Lung (tissue), 12 donors: ENCODE measurements around the gene HOXB8. TPM values are rescaled to one million over a fixed set of nuclear protein-coding genes. Genes with fewer than 3 reads are reported as not detected.

Experiments used
- ATAC-seq: fragments of 200-7000 bp; cut with Tn5 transposase; one replicate; pipeline ENCODE4 v1.9.1; 2020; ENCODE audit warnings: moderate number of reproducible peaks; ENCODE audit not compliant: insufficient read depth, low FRiP score
- DNase-seq, 3 donors: peaks; one replicate each; pipeline ENCODE4 v3.0.0-alpha.2; 2013 to 2017
- H3K27ac ChIP-seq, 2 donors: one replicate each; pipeline ENCODE4 v1.5.1; 2013; ENCODE audit warnings: mild to moderate bottlenecking in 2 of 2, moderate library complexity in 2 of 2, control low read depth in 1 of 2, inconsistent platforms in 1 of 2, low read depth in 1 of 2, low read length in 1 of 2
- H3K27me3 ChIP-seq, 3 donors: one replicate each; pipeline ENCODE4 v1.5.1; 2013; ENCODE audit warnings: low read length in 2 of 3; ENCODE audit not compliant: control insufficient read depth in 3 of 3, insufficient read depth in 3 of 3
- H3K36me3 ChIP-seq, 4 donors: one replicate each; pipeline ENCODE4 v1.5.1; 2013; ENCODE audit warnings: low read length in 4 of 4, mild to moderate bottlenecking in 1 of 4, moderate library complexity in 1 of 4; ENCODE audit not compliant: control insufficient read depth in 4 of 4, insufficient read depth in 4 of 4
- H3K4me1 ChIP-seq, 5 donors: one replicate each; pipeline ENCODE4 v1.5.1; 2013; ENCODE audit warnings: low read length in 5 of 5, mild to moderate bottlenecking in 2 of 5, moderate library complexity in 1 of 5; ENCODE audit not compliant: control insufficient read depth in 5 of 5, insufficient read depth in 5 of 5
- H3K4me3 ChIP-seq: one replicate; pipeline ENCODE4 v1.5.1; 2013; ENCODE audit warnings: mild to moderate bottlenecking, control low read depth, moderate library complexity
- H3K9ac ChIP-seq, 2 donors: one replicate each; pipeline ENCODE4 v1.5.1; 2013; ENCODE audit warnings: low read length in 2 of 2, control low read depth in 1 of 2; ENCODE audit not compliant: insufficient read depth in 1 of 2
- H3K9me3 ChIP-seq, 4 donors: one replicate each; pipeline ENCODE4 v1.5.1; 2013; ENCODE audit warnings: low read length in 3 of 4, mild to moderate bottlenecking in 1 of 4, moderate library complexity in 1 of 4; ENCODE audit not compliant: control insufficient read depth in 4 of 4, insufficient read depth in 3 of 4
- WGBS, 2 donors: extraction: QIAGEN DNeasy Blood & Tissue Kit; methylation state at CpG; one replicate each; pipeline ENCODE4 v1.1.7; 2013; 5-methylcytosine and 5-hydroxymethylcytosine counted together
- polyA plus RNA-seq, 2 donors: library from polyadenylated mRNA; stranded (reverse); fragments of 200-250 nt; gene quantifications; one replicate each; pipeline ENCODE4 v1.2.1, GENCODE V29; 2013
- total RNA-seq, 2 donors: library from RNA; depleted of rRNA in 1 of 2; stranded (reverse); fragments of >200 nt in 1 of 2; gene quantifications; one replicate each; pipeline ENCODE4 v1.2.1, GENCODE V29; 2014 to 2021
- TF ChIP-seq, protein P1 (sequence below): IDR thresholded peaks from 2 replicates; pipeline ENCODE4 v1.5.1; 2012; ENCODE audit warnings: mild to moderate bottlenecking; ENCODE audit errors: control extremely low read depth, extremely low read depth
- donor health status: control.
- donor health status: control.
- donor health status: Bipolar disorder and iron deficiency.
- donor health status: healthy.
- donor health status: DM: yes; HTN: yes; CAD: no.

Gene HOXB8
- total and polyA plus RNA-seq, 4 donors: 0.08 to 0.31 (median 0.10) TPM; not detected in 1

DNA sequence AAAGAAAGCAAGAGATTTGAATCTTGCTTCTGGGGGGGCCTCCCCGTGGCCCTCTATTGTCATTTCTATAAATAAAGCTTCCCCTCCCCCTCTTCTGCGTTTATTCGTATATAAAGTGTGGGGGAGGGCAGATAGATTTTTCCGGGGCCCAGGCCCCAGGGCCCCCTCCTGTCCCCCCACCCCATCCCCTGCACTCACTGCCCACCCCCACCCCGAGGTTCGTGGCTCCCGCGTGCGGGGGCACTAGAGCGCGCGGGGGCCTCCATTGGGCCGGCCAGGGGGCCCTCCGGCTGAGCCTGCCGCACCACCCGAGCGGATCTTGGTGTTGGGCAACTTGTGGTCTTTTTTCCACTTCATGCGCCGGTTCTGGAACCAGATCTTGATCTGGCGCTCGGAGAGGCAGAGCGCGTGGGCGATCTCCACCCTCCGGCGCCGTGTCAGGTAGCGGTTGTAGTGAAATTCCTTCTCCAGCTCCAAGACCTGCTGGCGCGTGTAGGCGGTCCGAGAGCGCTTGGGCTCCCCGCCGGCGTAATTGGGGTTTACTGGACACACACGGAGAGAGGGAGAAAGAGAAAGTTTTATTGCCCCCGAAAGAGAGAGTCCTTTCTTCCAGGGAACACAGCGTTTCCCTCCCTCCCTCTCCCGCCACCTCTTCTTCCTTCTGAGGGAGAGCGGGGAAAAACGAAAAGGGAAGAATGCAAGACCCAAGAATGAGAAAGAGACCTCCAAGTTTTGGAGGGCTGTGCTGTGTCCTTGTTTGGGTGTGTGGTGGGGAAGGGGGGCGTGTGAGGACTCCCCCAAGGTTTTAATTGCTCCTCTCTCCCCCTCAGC is 38.4 kb downstream of the HOXB8 start:
- 7 to 11% methylated on average over 41 to 43 of the region's 43 CpGs for WGBS, 2 donors
- Histone ChIP-seq H3K27ac (peak overlapping the region in 1 of 2 donors; percentile 71), H3K9ac (peak overlapping the region; percentile 84 to 96), H3K4me1 (peaks cover 0 to 81% (median 0%) of the 10 kb centered on the region in 5 donors), H3K27me3 (peaks cover 4 to 65% (median 19%) of the 10 kb centered on the region in 3 donors), H3K36me3 (peaks cover 0 to 29% (median 1%) of the 10 kb centered on the region in 4 donors), H3K4me3 (peak overlapping the region; percentile 12), H3K9me3 (no peaks in the 10 kb centered on the region)
- DNase-seq (peak in 1 of 3 donors; percentile 63), ATAC-seq (no peak)
- TF ChIP-seq, protein P1, sequence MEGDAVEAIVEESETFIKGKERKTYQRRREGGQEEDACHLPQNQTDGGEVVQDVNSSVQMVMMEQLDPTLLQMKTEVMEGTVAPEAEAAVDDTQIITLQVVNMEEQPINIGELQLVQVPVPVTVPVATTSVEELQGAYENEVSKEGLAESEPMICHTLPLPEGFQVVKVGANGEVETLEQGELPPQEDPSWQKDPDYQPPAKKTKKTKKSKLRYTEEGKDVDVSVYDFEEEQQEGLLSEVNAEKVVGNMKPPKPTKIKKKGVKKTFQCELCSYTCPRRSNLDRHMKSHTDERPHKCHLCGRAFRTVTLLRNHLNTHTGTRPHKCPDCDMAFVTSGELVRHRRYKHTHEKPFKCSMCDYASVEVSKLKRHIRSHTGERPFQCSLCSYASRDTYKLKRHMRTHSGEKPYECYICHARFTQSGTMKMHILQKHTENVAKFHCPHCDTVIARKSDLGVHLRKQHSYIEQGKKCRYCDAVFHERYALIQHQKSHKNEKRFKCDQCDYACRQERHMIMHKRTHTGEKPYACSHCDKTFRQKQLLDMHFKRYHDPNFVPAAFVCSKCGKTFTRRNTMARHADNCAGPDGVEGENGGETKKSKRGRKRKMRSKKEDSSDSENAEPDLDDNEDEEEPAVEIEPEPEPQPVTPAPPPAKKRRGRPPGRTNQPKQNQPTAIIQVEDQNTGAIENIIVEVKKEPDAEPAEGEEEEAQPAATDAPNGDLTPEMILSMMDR: no peak

GRCh38 chr17:48575673-48576478 is 39.2 kb downstream of the HOXB8 start:
- peak overlapping the region in 1 of 2 donors; percentile 89 for H3K27ac ChIP-seq
- H3K4me1 ChIP-seq: peaks cover 0 to 80% (median 0%) of the 10 kb centered on the region in 5 donors
- peaks cover 0 to 29% (median 1%) of the 10 kb centered on the region in 4 donors for H3K36me3 ChIP-seq
- DNase-seq (peak in 2 of 3 donors; percentile 58 to 71), ATAC-seq (no peak)
- H3K9ac ChIP-seq: peak overlapping the region; percentile 84 to 96
- TF ChIP-seq, protein P1: no peak
- 25 to 41% methylated on average over 22 of the region's 22 CpGs for WGBS, 2 donors
- no peaks in the 10 kb centered on the region for H3K9me3 ChIP-seq
- peaks cover 3 to 69% (median 17%) of the 10 kb centered on the region in 3 donors for H3K27me3 ChIP-seq
- H3K4me3 ChIP-seq: no peak overlapping the region

- ATAC-seq (no peak), DNase-seq (no peak)
- no peaks in the 10 kb centered on the region for H3K9me3 ChIP-seq
- WGBS, 2 donors: 40 to 65% methylated on average over 7 of the region's 7 CpGs
- peak overlapping the region; percentile 59 to 96 for H3K9ac ChIP-seq
- H3K36me3 ChIP-seq: peaks cover 0 to 32% (median 1%) of the 10 kb centered on the region in 4 donors
- peaks cover 0 to 68% (median 15%) of the 10 kb centered on the region in 3 donors for H3K27me3 ChIP-seq
- TF ChIP-seq, protein P1: no peak
- no peak overlapping the region for H3K4me3 ChIP-seq
- peaks cover 0 to 80% (median 0%) of the 10 kb centered on the region in 5 donors for H3K4me1 ChIP-seq
- H3K27ac ChIP-seq: peak overlapping the region in 1 of 2 donors; percentile 29
These were observed 40.0 kb downstream of the HOXB8 start for GRCh38 chr17:48575066-48575582.
